T-helper 1 cell treated with Interleukin-12 subunit alpha and Interleukin-12 subunit beta and Interleukin-4 antibody, amounts not matched to agents 30 ng/mL and 1 ng/mL, for 36 hours (primary cell): ENCODE results near the gene KCMF1. TPM values are rescaled to one million over a fixed set of nuclear protein-coding genes. Genes with fewer than 3 reads are reported as not detected.

Experiments used
- intact Hi-C: fragments of 100-400 bp; cut with micrococcal nuclease; formaldehyde crosslinking; loops from one replicate; pipeline ENCODE4 v1.15.1; 2024
- total RNA-seq: library from RNA; stranded (reverse); gene quantifications from 2 replicates; pipeline ENCODE4 v1.2.3, GENCODE V29; 2022

The KCMF1 gene
- total RNA-seq, 1 donor from 2014 or later = 89.7 TPM

DNA sequence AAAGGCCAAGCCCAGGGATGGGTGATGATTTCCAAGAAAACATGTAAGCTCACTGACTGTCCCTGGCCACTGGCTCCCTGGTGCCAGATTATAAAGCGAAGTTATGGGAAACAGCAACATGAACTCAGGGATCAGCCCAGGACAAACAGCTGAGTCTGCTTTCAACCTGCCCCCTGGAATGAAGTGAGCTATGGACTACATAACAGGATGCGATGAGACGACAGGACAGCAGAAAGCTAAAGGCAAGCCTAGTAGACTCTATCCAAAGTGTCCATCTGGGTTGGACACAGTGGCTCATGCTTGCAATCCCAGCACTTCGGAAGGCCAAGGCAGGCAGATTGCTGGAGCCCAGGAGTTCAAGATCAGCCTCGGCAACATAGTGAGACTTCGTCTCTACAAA lies 16.6 kb upstream of the KCMF1 start:
- intact Hi-C loops = no loop called here

DNA sequence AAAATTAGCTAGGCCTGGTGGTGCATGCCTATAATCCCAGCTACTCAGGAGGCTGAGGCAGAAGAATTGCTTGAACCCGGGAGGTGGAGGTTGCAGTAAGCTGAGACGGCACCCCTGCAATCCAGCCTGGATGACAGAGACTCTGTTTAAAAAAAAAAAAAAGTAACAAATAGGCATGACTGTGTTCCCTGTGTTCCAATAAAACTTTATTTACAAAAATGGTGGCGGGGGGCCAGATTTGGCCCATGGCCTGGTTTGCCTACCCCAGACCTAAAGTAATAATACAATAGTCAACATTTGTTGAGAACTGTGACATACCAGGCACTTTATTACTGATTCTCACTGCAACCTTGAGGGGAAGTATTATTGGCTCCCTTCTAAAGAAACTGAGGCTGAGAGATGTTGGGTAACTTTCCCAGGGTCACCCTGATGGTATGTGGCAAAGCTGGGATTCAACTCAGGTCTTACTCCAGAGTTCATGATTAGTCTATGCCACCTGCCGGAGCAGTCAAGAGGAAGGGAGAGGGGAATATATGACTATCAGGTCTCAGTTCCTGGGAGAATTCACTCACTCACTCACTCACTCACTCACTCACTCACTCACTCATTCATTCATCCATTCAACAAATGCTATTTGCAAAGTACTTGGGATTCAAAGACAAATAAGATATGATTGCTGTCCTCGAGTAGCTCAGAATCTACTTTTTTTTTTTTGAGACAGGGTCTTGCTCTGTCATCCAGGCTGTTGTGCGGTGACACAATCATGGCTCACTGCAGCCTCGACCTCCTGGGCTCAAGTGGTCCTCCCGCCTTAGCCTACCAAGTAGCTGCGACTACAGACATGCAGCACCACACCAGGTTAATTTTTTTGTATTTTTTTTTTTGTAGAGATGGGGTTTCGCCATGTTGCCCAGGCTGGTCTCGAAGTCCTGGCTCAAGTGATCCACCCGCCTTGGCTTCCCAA lies 14.3 kb upstream of the KCMF1 start:
- intact Hi-C loops = no loop called here

DNA sequence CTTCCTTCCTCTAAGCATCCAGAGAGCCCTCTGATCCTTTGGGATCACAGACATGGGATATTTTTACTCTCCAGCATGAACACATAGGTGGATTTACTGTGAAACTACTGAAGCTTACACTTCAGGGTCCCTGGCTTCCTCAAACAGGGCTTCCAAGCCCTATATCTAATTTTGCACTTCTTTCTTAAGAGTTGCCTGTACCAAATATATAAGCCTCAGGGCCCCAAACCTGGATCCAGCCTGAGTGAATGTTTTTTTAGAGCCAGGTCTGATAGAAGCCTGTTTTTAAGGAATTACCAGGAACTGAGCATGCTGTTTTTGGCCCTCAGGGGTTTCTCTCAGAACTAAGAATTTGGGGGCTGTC lies 13.2 kb upstream of the KCMF1 start:
- intact Hi-C loops = no loop called here

DNA sequence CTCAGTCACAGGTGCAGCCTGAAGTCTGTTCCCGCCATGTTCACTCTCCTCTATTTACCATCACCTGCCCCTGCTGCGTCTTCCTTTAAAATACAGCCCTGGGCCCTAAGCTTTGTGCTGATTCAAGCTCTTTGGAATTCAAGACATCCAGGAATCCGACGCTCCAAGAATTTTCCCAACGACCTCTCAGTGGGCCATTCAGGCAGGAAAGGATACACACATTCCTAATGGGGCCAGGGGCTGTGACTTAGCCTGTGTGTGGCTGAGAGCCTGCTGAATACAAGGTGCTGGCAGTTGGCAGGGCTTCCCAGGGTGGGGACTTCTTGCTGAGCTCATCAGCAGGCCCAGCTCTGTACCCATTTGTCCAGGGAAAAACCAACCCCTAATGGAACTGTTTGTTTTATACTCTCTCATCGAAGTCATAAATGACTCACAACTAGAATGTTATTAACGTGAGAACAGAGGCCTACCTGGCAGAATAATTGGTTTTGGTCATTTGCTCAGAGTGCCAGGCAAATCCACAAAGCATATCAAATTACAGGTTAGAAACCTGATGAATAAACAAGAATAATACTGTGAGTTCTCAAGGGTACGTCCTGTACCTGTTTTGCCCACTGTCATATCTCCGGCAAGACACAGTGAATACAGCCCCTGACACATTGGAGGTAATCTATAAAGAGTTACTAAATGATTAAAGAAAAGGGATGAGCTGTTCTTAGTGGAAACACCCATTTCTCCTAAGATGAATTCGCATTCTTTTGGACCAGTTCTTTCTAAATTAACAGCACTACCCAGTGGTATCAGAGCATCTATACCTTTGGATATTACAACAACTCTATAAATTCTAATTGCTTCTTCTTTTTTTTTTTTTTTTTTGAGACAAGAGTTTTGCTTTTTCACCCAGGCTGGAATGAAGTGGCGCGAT lies 12.6 kb upstream of the KCMF1 start:
- intact Hi-C loops = no loop called here

DNA sequence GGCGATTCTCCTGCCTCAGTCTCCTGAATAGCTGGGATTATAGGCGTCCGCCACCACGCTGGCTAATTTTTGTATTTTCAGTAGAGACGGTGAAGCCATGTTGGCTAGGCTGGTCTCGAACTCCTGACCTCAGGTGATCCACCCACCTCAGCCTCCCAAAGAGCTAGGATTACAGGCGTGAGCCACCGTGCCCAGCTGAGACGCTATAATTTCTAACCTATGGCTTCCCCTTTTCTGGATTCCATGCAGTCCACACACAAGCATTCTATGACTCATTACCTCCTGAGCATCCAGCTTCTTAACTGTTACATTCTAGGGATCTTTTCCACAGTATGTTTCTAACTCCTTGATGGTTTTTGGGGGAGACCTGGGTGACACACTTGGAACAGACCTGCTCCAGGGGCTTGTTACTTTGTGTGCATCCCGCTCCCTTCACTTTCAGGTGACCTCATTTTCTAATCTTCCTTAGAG lies 11.8 kb upstream of the KCMF1 start:
- intact Hi-C loops = no loop called here

DNA sequence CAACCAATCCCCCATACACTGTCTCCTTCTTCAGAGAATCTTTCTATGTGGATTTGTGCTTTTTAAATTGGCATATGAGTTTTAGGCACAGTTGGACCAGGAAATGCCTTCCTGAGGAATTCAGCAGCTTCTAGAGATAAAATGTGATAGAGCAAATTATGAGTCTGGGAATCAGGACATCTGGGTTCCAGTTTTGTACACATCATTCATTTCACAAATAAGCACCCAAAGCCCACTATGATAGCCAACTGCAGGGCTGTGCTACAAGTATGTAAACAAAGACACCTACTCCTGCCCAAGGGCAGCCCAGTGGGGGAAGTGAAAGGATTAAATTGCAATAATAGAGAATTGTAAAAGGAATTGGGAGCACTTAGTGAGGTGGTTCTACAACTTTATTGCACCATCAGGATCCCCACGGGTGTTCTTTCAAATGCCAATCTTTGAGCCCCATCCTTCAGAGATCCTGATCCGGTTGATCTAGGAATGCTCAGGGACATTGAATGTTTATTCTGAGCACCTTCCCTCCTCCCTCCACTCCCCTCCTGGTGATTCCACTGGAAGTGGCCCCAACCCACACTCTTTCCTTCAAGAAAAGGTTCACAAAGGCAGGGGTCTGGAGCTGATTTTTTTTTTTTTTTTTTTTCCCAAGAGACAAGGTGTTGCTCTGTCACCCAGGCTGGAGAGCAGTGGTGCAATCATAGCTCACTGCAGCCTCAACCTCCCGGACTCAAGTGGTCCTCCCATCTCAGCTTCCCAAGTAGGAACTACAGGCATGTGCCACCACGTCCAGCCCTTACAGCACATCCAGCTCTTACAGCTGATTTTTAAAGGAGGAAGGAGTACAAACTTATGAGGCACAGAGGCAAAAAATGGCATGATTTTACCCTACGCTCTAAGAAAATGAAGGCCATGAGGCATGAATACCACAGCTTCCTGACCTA lies 11.1 kb upstream of the KCMF1 start:
- intact Hi-C loops = no loop called here

DNA sequence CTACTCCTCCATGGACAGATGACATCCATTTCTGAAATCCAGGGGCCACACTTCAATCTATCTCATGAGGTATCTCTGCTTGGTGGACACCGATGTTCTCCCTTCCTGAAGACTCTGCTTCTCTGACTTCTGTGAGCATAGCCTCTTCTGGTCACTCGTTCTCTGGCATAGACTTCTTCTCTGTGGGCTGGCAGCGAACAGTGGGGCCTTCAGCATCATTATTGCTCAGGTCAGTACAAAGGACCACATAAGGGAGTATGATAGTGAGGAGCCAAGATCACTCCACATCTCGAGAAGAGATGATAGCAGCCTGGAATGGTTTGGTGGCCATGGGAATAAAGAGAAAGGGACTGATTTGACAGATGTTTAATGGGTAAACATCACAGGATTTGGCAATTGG lies 8.0 kb upstream of the KCMF1 start:
- intact Hi-C loops = no loop called here

DNA sequence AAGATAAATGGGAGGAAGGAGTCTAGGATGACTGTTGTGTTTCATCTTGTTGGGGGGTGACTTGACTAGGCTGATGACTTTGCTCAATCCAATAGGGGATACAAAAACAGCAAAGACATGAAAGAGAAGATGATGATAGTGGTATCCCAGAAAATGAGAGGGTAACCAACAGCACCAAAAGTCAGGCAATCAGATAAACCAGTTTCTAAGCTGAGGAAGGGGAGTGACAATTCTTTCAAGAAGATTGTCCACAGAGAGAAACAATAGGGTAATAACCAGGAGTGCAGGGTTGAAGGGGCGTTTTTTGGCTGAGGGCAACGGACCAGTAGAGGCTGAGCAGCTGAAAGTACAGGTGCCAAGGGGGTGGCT lies 7.7 kb upstream of the KCMF1 start:
- intact Hi-C loops = no loop called here

DNA sequence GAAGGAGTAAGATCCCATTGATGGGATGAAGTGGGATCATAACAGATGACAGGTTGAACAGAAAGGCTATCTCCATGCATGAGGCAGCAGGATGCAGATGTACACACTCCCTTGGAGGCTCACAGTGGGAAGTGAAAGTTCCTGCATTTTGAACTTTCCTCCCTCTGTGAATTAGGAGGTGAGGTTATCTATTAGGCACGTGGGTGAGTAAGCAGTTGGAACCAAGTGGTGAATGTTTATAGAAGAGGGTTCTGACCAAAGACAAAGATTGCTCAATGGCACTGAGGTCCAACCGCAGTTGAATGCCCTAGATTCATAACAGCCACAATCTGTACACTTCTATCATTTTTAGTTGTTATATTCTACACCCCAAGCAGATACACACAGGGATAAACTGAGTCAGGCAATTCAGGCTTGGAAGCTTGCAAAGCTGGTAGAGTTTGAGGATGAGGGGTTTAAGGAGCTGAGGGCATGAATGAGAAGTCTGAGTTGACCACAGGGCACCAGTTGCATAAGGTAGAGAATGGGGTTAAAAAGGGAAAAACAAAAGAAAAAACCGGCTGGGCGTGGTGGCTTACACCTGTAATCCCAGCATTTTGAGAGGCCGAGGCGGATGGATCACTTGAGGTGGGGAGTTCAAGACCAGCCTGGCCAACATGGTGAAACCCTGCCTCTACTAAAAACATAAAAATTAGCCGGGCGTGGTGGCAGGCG lies 7.1 kb upstream of the KCMF1 start:
- intact Hi-C loops = no loop called here

DNA sequence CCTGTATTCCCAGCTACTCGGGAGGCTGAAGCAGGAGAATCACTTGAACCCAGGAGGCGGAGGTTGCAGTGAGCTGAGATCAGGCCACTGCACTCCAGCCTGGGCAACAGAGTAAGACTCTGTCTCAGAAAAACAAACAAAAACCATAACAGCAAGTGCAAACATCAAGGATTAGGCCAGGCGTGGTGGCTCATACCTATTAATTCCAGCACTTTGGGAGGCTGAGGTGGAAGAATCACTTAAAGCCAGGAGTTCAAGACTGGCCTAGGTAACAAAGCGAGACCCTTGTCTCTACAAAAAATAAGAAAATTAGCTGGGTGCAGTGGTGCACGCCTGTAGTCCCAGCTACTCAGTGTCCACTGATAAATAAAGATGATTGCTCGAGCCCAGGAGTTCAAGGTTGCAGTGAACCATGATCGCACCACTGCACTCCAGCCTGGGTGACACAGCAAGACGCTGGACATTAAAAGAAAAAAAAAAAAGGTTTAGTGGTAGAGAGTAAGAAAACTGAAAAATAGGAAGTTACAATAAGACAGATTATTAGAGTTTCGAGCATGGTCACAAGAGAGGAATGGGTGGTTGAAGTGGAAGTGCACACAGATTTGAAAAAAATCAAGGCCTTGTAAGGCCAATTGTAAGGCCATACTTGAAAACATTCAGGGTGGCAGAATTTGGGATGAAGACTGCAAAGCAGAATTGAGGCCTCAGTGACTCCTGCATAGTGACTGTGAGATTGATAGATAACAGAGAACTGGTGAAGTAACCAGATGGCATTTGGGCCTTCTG lies 6.4 kb upstream of the KCMF1 start:
- intact Hi-C loops = no loop called here

DNA sequence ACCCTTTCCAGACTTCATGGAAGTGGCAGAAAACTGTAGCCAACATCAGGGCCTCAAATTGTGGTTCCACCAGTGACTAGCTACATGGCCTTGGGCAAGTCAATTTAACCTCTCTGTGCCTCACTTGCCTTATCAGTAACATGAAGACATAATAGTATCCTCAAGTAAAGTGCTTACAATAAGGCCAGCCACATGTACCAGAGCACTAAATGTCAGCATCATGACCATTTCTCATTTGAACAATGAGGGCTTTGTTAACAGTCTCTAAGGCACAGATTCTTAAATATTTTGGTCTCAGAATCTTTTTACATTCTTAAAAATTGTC lies 5.8 kb upstream of the KCMF1 start:
- intact Hi-C loops = no loop called here

DNA sequence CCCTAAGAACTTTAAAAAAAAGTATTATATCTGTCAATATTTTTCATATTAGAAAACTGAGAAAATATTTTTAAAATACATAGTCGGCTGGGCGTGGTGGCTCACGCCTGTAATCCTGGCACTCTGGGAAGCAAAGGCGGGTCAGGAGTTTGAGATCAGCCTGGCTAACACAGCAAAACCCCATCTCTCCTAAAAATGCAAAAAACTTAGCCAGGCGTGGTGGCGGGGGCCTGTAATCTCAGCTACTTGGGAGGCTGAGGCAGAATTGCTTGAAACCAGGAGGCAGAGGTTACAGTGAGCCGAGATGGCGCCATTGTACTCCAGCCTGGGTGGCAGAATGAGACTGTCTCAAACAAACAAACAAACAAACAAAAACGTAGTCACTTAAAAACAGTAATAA lies 5.1 kb upstream of the KCMF1 start:
- intact Hi-C loops = no loop called here

DNA sequence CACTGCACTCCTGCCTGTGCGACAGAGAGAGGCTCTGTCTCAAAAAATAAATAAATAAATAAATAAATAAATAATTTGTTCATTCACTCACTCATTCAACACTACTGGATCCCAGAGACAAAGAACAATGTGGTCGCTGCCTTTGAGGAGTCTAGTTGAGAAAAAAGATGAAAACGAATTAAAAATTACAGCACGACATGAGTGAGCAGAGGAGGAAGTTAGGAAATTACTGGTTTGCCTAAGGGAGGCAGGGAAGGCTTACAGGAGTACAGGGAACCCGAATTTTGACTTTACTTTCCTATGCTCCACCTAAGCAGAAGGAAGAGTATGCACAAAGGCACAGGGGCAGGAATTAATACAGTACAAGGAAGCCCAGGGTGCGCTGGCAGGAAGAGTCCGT lies 4.2 kb upstream of the KCMF1 start:
- intact Hi-C loops = no loop called here

DNA sequence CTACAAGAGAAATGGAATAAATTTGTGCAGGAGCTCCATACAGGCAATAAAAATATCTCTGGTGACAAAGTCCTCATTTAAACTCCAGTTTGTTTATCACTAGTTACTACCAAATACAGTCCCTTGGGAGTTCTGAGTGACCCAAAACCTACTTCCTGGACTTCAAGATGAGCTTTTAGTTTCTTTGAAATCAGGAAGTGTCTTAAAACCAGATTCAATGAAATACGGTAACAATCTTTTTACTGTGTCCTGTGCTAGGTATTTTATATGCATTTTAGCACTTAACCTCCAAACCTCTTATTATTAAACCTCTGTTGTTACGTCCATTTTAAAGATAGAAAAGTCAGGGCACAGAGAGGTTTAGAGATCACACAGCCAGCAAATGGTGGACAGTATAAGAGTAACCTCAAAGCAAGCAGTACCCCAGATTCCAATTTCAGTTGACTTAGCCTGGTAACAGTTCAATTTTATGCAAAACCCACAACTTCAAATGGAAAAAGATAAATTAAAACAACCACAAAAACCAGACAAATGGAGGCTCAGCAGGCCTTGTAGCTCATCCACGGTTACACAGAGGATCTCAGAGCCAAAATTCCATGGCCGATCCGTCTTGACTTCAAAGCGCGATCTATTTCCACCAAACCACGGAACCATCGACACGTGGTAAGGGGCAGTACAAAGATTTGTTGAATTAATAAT lies 1.3 kb upstream of the KCMF1 start:
- intact Hi-C loops = loop anchor here (1.0 kb wide), 4 partner anchors 23 to 64 kb away; partner anchors contain the start of gene TMSB10

DNA sequence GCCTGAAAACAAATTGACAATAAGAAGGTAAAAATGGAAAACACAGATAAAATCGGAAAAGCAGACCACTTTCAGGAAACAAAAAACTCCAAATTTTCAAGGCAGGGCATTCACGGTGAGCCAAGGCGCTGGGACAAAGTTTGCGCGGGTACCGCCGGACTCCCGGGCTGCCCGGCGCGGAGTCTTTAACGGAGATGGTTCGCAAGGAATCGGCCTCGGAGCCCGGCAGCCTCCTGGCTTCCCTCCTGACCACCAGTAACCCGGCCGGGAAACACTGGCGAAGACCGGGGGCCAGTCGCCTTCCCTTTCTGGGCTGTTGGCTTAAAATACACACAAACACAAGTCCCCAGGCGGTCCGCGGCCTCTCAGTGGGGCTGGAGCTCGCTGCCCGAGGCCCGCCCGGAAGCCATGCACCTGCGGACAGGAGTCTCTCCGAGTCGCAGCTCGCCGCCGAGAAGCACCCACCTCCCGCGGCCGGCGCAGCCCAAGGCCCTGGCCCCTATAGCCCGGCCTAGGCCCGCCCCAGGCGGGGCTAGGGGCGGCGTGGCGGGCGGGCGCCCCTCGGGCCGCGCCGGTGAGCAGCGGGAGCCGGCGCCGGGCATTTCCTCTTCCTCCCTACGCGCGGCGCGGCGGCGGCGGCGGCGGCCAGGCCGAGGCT lies 622 bp upstream of the KCMF1 start:
- intact Hi-C loops = loop anchor here (1.0 kb wide), 2 partner anchors 43 to 65 kb away; partner anchors contain the start of gene TMSB10

DNA sequence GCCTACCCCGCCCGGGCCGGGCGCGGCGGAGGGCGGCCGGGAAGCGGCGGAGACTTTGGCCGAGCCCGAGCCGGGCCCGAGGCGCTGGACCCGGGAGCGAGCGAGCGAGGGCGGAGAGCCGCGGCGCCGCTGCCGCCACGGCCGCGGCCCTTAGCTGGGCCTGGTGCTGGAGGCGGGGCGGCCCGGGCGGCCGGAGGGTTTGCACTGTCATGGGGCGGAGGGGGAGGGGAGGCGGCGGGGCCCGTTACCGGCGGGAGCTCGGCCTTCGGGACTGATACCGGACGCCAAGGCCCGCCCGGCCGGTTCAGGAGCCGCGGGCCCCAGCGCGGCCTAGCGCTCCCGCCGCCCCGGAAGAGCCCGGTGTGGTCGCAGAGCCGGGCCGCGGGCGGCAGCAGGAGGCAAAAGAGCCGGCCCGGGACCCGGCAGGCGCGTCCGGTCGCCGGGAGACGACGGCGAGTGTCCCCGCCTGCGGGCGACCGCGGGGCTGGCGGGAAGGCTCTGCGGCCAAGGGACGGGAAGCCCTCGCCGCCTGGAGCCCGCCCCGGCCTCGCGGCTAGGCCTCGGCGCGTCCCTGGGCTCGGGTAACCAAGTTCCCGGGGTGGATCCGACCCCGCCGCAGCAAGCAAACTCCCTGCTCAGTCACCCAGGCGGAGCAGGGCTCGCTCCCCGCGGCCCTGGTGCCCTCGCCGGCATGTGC lies 697 bp downstream of the KCMF1 start:
- intact Hi-C loops = loop anchor here (1.0 kb wide), 3 partner anchors 43 to 512 kb away; partner anchors contain the start of gene SUCLG1

DNA sequence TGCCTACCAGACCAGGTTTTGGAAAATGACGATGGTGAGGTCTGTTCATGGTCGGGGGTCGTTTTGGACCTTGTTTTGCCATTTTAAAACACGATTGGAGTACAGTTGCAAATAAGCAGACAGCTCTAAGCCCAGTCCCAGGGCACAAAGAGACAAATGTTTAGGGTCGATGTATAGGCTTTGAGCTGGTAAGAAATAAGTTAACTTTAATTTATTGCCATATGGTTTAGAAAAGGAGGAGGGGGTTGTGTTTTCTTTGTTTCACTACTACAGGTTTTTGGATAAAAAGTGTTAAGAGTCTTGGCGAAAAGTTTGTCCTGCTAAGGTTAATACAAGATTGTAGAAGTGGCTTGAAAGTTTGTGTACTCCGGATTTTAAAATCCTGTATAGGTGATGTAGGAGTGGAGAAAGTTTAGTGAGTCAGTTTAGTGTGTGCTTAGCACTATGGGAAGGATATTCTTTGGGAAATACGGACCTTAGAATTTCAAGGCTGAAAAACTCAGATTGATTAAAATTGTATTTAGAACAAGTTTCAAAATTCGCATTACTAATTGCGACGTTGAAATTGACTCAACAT lies 1.3 kb downstream of the KCMF1 start:
- intact Hi-C loops = loop anchor here (1.0 kb wide), 3 partner anchors 42 to 513 kb away; partner anchors contain the start of gene SUCLG1
